ES-I3 (cell line): Measurements from ENCODE around the gene KIF15.
"Not testable (repeated sequence)": the region's sequence is repeated elsewhere in the genome, so short reads cannot be mapped to it uniquely, and the experiment has no call there.

ENCODE experiments used
- H3K36me3 ChIP-seq: 2 replicates; pipeline ENCODE4 v1.6.1; 2013; ENCODE audit warnings: mild to moderate bottlenecking, low read length, control low read depth, moderate library complexity; ENCODE audit not compliant: insufficient read depth
- H3K4me1 ChIP-seq: 2 replicates; pipeline ENCODE4 v1.6.1; 2013; ENCODE audit warnings: mild to moderate bottlenecking, control low read depth, low read length; ENCODE audit not compliant: insufficient read depth
- H3K9ac ChIP-seq: 2 replicates; pipeline ENCODE4 v1.6.1; 2013; ENCODE audit warnings: low read depth, mild to moderate bottlenecking, low read length, moderate library complexity
- H3K9me3 ChIP-seq: 2 replicates; pipeline ENCODE4 v1.6.1; 2013; ENCODE audit warnings: mild to moderate bottlenecking, low read length, moderate library complexity; ENCODE audit not compliant: control insufficient read depth, insufficient read depth

The KIF15 gene

GRCh38 chr3:44845528-44846520 is 84.2 kb downstream of the KIF15 start:
- Histone ChIP-seq H3K9ac (no peak overlapping the region), H3K9me3 (no peaks in the 10 kb centered on the region), H3K36me3 (peaks cover 7% of the 10 kb centered on the region), H3K4me1 (no peaks in the 10 kb centered on the region)

GRCh38 chr3:44848634-44849033 is 87.0 kb downstream of the KIF15 start:
- Histone ChIP-seq H3K36me3 (peaks cover 6% of the 10 kb centered on the region), H3K9me3 (no peaks in the 10 kb centered on the region), H3K4me1 (no peaks in the 10 kb centered on the region), H3K9ac (no peak overlapping the region)

- not testable (repeated sequence) for H3K4me1 ChIP-seq, H3K36me3 ChIP-seq, H3K9ac ChIP-seq, H3K9me3 ChIP-seq
Measured at GRCh38 chr3:44856663-44857062, 95.1 kb downstream of the KIF15 start.

- no peak overlapping the region for H3K9ac ChIP-seq
- H3K4me1 ChIP-seq: no peaks in the 10 kb centered on the region
- H3K36me3 ChIP-seq: no peaks in the 10 kb centered on the region
- no peaks in the 10 kb centered on the region for H3K9me3 ChIP-seq
Measured at GRCh38 chr3:44860117-44860516, 98.5 kb downstream of the KIF15 start.

GRCh38 chr3:44861412-44862225 is 100.0 kb downstream of the KIF15 start, which contains the start of gene TMEM42:
Gene TMEM42, plus strand, starts transcription at chr3:44861912. Its CDS starts 13 bp downstream, at chr3:44861925.
- Histone ChIP-seq H3K36me3 (no peaks in the 10 kb centered on the region), H3K4me1 (no peaks in the 10 kb centered on the region), H3K9ac (peak within 1 kb of the TSS; percentile 79), H3K9me3 (no peaks in the 10 kb centered on the region)

- Histone ChIP-seq H3K4me1 (no peaks in the 10 kb centered on the region), H3K9ac (peak overlapping the region; percentile 79)
Measured at GRCh38 chr3:44862226-44862637, 100.6 kb downstream of the KIF15 start.

GRCh38 chr3:44865272-44866035 is 103.9 kb downstream of the KIF15 start:
- Histone ChIP-seq H3K9ac (no peak overlapping the region), H3K9me3 (peaks cover 2% of the 10 kb centered on the region; the same call in 1 of the 2 replicates), H3K4me1 (no peaks in the 10 kb centered on the region), H3K36me3 (no peaks in the 10 kb centered on the region)

More at GRCh38 chr3:44862226-44862637, 100.6 kb downstream of the KIF15 start:
- Histone ChIP-seq H3K36me3 (no peaks in the 10 kb centered on the region), H3K9me3 (no peaks in the 10 kb centered on the region)

GRCh38 chr3:44867421-44868111 is 106.0 kb downstream of the KIF15 start:
- Histone ChIP-seq H3K9ac (no peak overlapping the region), H3K9me3 (peaks cover 2% of the 10 kb centered on the region; the same call in 1 of the 2 replicates), H3K4me1 (no peaks in the 10 kb centered on the region), H3K36me3 (no peaks in the 10 kb centered on the region)

GRCh38 chr3:44870375-44871061 is 108.9 kb downstream of the KIF15 start:
- H3K4me1 ChIP-seq: no peaks in the 10 kb centered on the region
- peaks cover 2% of the 10 kb centered on the region; the same call in 1 of the 2 replicates for H3K9me3 ChIP-seq
- no peak overlapping the region for H3K9ac ChIP-seq
- no peaks in the 10 kb centered on the region for H3K36me3 ChIP-seq

- Histone ChIP-seq H3K4me1 (no peaks in the 10 kb centered on the region), H3K36me3 (no peaks in the 10 kb centered on the region), H3K9me3 (no peaks in the 10 kb centered on the region), H3K9ac (no peak within 1 kb of the TSS)
Measured at GRCh38 chr3:44874308-44874707, 112.7 kb downstream of the KIF15 start, which contains the start of gene TGM4. Gene TGM4, plus strand, starts transcription at chr3:44874608. Its CDS starts 71 bp downstream, at chr3:44874679.

GRCh38 chr3:44875596-44875995 is 114.0 kb downstream of the KIF15 start:
- H3K36me3 ChIP-seq: no peaks in the 10 kb centered on the region
- H3K4me1 ChIP-seq: no peaks in the 10 kb centered on the region
- H3K9me3 ChIP-seq: no peaks in the 10 kb centered on the region
- H3K9ac ChIP-seq: no peak overlapping the region

GRCh38 chr3:44877333-44877732 is 115.7 kb downstream of the KIF15 start:
- H3K4me1 ChIP-seq: no peaks in the 10 kb centered on the region
- no peak overlapping the region for H3K9ac ChIP-seq
- H3K9me3 ChIP-seq: no peaks in the 10 kb centered on the region
- H3K36me3 ChIP-seq: no peaks in the 10 kb centered on the region

- H3K9ac ChIP-seq: no peak overlapping the region
- peaks cover 7% of the 10 kb centered on the region; the same call in 1 of the 2 replicates for H3K9me3 ChIP-seq
- peaks cover 16% of the 10 kb centered on the region for H3K4me1 ChIP-seq
- H3K36me3 ChIP-seq: no peaks in the 10 kb centered on the region
Measured at GRCh38 chr3:44880284-44880683, 118.7 kb downstream of the KIF15 start.
